GM12873 (cell line): ENCODE measurements around the gene PAX3.

Experiments used
- CTCF ChIP-seq: IDR thresholded peaks from 2 replicates; pipeline ENCODE4 v1.5.1; 2012; ENCODE audit warnings: low read depth, mild to moderate bottlenecking, moderate library complexity, low read length, control low read depth; ENCODE audit not compliant: insufficient read depth; ENCODE audit errors: missing control alignments

PAX3 gene

GRCh38 chr2:222179592-222179991, 119.2 kb downstream of the PAX3 start:
- TF ChIP-seq CTCF: no peak

- TF ChIP-seq CTCF: no peak
These were observed 120.3 kb downstream of the PAX3 start for GRCh38 chr2:222178450-222178849.

DNA sequence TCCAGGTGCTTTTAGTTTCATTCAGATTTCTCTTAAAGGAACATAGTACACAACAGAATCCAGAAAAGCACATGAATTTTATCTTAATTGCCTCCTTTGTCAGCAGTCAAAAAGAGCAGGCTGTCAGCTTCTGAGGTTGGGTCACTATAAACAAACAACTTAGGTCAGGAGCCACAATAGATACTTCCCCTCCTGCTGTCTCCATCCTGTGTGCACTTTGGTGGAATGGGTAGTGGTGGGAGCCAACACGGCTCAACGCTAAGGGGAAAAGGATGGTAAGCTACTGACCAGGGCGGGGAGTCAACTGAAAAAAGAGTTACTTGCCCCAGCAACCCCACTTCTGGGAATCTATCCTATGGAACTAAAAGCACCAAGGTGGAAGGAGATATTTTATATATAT, 121.9 kb downstream of the PAX3 start:
- TF ChIP-seq CTCF: no peak

GRCh38 chr2:222174450-222174849, 124.3 kb downstream of the PAX3 start:
- TF ChIP-seq CTCF: no peak

- TF ChIP-seq CTCF: no peak
These were observed 129.5 kb downstream of the PAX3 start for GRCh38 chr2:222169346-222169745.

GRCh38 chr2:222167762-222168161, 131.0 kb downstream of the PAX3 start:
- no peak for TF ChIP-seq CTCF

DNA sequence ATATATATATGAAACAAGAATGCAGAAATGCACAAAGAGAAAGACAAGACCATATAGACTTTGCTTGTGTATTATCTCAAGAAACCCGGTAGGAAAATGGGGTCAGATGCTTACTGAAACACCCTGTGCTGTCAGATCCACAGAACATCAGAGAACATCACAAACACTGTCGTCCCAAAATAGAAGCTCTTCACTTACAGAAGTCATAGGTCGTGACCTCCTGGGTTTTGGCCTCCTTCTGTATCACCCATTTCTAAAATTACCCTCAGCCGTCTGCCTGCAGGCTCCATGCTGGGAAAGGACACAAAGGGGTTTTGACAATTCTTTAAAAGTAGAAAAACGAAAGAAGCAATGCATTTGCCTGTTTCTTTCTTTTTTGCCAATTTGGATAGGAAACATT, 137.9 kb downstream of the PAX3 start:
- TF ChIP-seq CTCF: no peak

- TF ChIP-seq CTCF: no peak
These were observed 138.7 kb downstream of the PAX3 start for GRCh38 chr2:222160125-222160524.
